SIG-M5 (cell line): Measurements from ENCODE around the gene SCN1B.
"Not testable (repeated sequence)": the region's sequence is repeated elsewhere in the genome, so short reads cannot be mapped to it uniquely, and the experiment has no call there.

Source experiments
- DNase-seq: peaks from one replicate; lab custom pipeline; 2025; lab: John Stamatoyannopoulos, UW

SCN1B gene

DNA sequence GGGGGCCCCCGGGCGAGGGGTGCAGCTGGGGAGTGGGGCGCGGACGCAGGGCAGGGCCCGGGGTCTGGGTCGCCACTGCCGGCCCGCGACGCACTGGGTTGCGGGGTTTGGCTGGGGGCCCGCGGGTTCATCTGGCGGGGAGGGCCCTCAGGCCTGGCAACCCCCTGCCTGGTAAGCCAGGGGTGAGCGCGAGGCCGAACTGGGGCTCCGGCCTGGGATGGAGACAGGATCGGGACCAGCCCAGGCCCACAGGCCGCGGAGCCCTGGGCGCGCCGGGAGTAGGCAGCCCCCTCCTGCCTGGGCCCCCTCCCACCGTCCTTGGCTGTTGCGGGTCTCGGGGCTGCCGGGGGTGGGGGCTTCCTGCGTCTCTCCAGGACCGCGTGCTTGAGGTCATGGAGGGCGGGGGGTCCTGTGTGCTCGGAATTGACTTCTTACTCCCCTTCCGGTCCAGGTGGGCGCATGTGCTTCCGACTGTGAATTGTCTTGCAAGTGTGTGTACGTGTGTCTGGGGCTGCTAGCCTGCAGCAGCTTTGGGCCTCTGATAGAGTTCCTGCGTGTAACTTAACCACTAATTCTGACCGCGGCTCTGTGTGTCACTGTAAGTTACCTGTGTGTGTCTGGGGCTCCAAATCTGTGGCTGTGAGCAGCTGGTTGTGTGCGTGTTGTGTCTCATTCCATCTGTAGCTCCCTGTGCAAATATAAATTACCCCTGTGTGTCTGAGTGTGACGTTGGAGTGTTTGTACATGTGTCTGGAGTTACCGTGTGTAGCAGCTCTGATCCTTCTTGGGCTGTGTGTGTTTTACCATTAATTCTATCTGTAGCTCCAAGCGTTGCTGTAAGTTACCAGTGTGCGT lies 29.4 kb upstream of the SCN1B start:
- no peak for DNase-seq

DNA sequence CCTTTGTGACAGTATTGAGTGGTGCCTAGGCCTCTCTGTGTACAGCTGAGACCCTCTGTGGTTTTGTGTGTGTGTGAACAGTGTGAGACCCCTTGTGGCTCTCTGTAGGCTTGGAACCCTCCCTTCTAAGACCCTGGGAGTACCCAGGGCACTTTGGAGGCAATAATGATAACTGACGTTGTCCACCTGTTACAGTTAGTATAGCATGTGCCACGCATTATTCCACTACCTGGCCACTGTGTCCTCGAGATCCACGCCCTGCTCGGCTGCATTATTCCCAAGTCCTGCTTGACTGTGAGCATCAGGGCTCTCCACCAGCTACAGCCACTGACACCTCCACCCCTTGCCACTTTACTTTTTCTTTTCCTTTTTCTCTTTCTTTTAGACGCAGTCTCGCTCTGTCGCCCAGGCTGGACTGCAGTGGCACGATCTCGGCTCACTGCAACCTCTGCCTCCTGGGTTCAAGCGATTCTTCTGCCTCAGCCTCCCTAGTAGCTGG lies 28.2 kb upstream of the SCN1B start:
- DNase-seq: no peak

DNA sequence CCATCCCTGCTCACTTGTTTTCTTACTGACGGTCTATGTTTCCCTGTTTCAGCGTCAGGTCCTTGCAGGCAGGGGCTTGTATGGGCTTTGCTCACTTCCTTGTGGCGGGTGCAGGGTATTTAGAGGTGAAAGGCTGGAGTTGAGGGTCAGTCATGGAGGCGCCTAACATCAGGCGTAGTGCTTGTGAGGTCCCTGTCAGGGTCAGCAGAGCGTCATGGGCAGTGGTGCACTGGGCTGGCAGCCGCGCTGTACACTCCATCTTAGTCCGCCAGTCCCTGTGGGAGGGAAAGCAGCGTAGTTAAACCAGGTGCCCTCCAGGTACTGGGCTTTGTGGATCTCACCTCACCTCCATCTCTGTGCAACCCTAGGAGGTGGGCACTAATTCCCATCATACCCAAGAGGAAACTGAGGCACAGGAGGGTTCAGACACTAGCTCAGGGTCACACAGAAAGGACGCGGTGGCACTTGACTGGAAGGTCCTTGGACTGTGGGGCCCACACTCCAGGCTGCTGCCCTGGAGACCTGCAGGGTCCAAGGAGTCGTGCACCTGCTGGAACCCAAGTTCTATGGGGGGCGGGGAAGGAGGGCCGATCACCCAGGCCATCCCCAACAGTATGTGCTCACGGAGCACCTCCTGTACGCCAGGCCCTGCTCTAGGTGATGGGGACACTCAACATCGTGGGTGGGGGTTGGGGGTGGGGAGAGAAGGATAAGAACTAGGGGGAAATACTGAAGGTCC lies 25.6 kb upstream of the SCN1B start:
- DNase-seq: no peak

DNA sequence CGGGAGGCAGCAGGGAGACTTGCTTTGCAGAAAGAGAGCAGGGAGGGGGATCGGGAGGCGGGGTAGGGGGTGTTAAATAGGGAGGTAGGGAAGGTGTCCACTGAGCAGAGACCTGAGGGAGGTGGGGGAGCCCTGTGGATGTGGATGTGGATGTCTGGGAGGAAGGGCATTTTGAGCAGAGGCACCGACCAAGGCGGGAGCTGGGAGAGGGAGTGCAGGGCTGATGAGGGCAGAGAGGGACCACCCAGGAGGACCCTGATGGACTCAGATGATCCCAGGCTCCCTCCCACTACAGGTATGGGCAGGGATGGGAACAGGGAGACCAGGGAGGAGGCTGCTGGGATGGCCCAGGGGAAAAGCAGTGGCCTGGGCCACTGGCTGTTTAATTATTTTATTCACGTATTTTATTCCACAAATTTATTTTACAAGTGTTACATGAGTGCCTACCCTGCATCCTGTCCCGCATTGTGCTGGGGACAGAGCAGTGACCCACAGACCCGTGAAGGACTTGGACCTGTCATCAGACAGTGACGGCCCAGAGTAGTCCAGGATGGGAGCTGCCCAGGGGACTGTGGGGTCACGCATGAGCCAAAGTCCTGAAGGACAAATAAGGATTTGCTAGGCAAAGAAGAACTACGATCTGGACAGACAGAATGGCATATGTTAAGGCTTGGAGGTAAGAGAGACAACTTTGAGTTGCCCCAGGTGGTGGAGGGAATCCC lies 24.9 kb upstream of the SCN1B start:
- DNase-seq: no peak

DNA sequence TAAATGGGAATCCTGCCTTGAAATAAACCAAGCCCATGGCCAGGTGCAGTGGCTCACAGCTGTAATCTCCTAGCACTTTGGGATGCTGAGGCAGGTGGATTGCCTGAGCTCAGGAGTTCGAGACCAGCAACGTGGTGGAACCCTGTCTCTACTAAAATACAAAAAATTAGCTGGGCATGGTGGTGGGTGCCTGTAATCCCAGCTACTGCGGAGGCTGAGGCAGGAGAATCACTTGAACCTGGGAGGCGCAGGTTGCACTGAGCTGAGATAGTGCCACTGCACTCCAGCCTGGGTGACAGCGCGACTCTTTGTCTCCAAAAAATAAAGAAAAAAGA lies 24.3 kb upstream of the SCN1B start:
- DNase-seq: not testable (repeated sequence)

DNA sequence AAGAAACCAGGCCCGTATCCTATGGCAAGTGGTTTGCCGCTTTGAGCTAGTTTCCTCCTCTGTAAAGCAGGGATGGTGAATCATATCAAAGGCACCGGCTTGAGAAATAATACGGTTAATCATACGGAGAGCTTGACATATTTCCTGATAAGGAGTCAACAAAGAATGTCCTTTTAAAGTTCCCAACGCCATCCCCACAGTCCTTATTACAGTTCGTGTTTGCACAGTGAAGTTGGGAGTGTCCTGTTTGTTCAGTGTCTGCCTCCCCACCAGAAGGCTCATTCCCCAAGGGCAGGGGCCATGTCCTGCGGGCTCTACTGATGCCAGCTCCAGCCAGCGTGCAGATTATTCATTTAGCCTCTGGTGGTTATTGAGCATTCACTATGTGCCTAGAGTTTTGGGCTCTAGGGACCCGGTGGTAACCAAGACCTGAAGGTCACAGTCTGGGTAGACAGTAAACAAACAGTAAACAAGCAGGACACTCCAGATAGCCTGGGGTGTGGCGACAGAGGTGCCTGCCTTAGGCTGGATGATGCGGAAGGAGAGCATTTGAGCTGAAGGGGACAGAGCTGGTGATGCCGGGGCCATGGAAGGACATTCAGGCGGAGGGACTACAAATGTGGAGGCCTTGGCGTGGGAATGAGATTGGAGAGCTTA lies 23.8 kb upstream of the SCN1B start:
- DNase-seq: no peak

DNA sequence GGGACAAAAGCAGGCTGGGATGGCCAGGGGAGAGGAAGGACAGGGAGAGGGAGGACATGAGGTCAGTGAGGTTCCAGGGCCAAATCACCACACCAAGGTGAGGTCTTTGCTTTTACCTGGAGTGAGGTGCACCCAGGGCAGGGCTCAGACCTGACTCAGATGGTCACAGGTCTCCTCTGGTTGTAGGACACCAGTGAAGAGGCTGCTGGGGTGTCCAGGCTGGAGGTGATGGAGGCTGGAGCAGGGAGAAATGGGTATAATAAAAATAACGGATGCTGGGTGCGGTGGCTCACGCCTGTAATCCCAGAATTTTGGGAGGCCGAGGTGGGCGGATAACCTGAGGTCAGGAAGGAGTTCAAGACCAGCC lies 23.3 kb upstream of the SCN1B start:
- DNase-seq: no peak

DNA sequence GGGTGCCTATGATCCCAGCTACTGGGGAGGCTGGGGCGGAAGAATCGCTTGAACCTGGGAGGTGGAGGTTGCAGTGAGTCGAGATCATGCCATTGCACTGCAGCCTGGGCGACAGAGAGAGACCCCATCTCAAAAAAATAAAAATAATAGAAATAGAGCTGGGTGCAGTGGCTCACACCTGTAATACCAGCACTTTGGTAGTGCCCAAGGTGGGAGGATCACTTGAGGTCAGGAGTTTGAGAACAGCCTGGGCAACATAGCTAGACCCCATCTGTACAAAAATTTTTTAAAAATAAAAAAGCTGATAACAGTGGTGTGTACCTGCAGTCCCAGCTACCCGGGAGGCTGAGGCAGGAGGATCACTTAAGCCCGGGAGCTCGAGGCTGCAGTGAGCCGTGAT lies 22.8 kb upstream of the SCN1B start:
- not testable (repeated sequence) for DNase-seq

DNA sequence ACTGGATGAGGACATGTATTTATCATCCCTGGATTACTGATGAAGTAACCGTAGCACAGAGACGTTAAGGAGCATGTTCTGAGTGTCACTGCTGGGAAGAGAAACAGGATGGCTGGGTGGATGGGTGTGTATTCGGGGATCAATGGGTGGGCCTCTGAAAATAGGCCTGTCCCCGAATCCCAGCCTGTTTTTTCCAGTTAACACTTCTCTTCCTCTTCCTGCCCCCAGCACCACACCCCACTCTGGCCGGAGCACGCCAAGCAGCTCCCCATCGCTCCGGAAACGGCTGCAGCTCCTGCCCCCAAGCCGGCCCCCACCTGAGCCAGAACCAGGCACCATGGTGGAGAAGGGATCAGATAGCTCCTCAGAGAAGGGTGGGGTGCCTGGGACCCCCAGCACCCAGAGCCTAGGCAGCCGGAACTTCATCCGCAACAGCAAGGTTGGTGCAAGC lies 21.4 kb upstream of the SCN1B start:
- DNase-seq: no peak

DNA sequence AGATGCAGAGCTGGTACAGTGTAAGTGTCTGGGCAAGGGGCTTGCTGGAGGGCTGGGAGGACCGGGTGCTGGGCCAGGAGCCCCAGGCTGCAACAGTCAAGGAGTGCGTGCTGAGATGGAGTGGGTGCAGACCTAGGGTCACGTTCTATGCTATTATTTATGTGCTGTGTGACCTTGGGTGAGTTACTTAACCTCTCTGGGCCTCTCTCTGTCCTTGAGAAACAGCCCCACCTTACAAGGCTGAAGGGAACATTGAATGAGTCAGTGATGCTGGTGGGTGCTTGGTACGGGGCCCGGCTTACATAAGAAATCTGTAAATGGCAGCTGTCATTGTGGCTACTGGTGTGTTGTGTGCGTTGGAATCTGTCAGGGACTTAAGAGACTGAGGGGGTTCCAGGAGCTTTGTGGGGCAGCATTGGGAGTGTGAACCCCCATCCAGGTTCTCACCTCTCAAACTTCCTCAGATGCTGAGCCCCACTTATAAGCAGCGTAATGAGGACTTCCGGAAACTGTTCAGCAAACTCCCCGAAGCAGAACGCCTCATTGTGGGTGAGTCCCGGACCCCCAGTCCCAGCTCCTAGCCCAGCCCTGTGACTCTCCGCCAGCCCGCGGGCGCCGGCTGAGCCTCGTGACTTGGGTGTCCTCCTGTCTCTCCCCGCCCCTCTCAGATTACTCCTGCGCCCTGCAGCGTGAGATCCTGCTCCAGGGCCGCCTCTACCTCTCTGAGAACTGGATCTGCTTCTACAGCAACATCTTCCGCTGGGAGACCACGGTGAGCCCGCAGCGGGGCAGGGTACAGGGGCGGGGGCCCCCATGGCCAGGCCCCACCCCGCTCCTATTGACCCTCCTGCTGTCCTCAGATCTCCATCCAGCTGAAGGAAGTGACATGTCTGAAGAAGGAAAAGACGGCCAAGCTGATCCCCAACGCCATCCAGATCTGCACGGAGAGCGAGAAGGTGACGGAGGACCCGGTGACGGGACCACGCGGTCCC lies 20.6 kb upstream of the SCN1B start:
- DNase-seq: no peak

DNA sequence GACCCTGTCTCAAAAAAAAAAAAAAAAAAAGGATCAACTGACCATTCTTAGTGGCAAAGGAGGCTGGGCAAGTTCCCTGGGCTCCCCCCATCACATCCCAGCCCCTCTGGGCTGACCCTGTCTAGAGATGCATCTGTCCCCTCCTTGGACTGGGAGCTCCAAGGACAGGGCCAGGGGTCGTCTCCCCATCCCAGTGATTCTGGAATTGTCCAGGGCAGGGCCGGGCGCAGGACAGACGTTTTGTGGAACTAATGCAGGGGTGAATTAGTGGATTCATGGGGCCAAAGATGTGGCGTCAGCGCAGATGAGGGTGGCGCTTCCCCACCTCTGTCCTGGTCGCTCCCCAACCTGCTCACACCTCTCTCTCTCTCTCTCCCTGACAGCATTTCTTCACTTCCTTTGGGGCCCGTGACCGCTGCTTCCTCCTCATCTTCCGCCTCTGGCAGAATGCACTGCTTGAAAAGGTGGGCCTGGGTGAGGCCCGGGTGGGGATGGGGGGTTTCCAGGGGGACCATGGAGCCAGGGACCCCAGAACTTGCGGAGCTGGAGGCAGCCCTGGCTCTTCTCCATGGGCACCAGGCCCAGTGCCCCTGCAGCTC lies 19.1 kb upstream of the SCN1B start:
- DNase-seq: no peak

DNA sequence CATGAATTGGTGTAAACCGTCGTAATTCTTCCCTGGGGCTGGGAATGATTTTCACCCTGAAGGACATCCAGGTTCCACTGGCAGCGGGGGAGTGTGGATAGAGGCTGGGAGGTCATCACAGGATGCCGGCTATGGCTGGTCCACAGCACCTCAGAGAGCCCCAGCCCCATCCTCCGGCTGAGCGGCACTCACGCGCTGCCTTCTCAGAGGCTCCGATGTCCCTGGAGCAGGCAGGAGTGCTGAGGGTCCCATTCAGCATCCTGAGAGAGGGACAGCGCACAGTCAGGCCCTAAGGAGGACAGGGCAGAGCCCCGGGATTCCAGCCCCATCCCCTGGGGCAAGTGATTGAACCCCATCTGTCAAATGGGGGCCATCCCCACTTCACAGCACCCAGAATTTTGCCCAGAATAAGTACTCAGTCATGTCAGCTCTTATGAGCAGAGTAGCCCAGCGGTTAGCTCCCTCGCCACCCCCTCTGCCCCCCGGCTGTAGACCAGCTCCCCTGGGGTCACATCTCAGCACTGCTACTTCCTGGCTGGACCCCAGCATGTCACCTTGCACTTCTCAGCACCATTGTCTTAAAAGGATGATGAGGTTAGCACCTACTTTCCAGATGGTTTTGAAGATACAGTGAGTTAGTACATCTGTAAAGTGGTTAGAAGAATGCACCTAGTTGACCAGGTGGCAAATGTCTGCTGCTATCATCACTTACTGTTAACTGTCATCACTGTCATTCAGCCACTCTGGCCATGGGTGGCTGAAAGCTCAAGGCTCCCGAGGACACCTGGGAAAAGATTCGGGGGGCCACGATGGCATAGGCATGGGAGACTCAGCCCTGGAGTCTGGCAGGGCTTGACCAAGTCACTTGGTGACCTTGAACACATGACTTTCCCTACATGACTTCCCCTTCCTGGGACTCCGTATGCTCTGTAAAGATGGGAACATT lies 18.3 kb upstream of the SCN1B start:
- DNase-seq: no peak

DNA sequence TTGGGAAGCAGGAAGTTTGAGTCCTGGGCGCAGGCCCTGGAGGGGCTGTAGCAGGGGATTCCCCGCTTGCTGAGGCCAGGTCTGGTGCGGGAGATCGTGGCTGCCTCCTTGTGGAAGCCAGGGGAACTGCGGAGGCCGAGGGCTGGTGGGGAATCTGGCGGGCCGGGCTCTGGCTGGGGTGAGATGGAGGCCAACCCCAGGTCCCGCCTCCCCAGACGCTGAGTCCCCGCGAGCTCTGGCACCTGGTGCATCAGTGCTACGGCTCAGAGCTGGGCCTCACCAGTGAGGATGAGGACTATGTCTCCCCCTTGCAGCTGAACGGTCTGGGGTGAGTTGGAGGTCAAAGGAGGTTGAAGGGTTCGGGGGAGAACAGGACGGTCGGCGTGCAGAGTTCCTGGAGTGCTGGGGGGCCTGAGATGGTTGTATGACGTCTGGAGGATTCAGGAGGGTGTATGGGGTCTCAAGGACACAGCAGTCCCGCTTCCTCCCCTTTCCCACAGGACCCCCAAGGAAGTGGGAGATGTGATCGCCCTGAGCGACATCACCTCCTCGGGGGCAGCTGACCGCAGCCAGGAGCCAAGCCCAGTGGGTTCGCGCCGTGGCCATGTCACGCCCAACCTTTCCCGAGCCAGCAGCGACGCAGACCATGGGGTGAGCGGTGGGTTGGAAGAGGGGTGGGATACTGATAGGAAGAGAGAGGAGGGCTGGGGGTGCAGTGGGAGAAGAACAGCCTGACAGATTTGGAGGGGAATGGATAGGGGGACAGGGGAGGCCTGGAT lies 17.0 kb upstream of the SCN1B start:
- DNase-seq: no peak

DNA sequence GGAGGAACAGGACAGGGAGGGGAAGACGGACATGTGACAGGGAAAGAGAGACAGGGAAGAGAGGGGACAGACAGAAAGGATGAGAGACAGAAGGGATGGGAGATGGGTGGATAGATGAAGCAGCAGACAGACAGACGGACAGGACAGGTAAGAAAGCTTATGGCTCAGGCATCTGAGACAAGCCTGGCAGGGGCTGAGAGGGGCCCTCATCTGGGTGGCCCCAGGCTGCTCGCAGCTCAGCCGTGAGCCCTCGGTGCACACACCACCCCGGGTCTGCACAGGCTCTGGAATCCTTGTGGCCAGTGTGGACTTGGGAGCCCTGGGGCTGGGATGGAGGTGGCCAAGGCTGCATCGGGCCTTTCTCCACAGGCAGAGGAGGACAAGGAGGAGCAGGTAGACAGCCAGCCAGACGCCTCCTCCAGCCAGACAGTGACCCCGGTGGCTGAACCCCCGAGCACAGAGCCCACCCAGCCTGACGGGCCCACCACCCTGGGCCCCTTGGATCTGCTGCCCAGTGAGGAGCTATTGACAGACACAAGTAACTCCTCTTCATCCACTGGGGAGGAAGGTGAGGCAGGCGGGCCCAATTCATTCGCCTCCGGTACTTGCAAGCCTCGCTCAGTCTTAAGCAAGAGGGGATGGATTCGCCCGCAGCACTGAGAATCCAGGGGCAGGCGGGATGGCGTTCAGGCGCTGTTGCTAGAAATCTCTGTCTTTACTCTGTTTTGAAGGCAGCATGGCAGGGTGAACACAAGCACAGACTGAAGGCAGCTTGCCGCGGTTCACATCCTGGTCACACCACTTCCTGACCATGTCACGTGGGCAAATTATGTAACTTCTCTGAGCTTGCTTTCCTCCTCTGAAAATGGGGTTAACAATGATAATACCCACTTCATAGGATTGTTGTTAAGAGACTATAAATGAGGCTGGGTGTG lies 16.2 kb upstream of the SCN1B start:
- DNase-seq: peak; percentile 11

DNA sequence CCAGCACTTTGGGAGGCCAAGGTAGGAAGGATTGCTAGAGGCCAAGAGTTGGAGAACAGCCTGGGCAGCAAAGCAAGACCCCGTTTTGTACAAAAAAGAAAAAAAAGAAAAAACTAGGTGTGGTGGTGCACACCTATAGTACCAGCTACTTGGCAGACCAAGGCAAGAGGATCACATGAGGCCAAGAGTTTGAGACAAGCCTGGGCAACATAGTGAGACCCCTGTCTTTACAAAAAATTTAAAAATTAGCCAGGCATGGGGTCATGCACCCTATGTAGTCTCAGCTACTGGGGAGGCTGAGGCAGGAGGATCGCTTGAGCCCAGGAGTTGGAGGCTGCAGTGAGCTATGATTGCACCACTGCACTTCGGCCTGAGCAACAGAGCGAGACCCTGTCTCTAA lies 15.5 kb upstream of the SCN1B start:
- DNase-seq: not testable (repeated sequence)

DNA sequence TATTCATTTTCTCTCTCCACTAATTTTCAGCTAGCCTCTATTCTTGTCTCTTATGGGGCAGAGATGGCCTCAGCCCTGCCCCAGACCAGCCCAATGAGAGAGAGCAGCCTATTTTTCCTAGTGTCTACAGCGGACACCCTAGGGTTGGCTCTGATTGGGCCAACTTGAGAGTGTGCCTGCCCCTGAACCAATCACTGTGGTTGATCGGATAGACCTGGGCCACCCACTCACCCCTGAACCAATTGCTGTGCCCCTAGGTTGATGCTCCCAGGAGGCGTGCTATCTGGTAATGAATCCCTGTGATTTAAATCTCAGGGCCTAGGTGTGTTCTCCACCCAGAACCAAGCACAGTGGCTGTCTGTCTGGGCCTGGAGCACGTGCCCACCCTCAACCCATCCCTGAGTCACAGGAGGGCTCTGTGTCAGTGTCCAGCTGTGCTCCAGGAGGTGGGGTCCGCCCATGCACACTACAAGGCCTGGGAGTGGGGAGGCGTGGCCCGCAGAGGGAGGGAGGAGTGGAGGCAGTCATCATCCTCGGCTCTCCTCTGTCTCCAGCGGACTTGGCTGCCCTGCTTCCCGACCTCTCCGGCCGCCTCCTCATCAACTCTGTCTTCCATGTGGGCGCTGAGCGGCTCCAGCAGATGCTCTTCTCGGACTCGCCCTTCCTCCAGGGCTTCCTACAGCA lies 14.9 kb upstream of the SCN1B start:
- no peak for DNase-seq

DNA sequence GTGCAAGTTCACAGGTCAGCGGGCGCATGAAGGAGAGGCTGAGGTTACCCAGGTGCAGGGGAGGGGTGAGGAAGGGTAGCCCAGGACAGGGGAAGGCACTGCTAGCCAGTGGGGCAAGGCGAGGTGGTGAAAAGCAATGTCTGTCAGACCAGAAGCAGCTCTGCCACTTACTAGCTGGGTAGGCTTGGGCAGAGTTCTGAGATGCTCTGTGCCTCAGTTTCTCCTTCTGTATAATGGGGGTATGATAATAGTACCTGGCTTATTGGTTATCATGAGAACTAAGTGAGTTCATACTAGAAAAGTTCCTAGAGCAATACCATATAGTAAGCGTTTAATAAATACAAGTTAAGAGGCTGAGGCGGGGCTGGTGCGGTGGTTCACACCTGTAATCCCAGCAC lies 14.3 kb upstream of the SCN1B start:
- DNase-seq: no peak
